GM12801 (cell line): Measurements from ENCODE around the gene DYNLT5.

ENCODE experiments used
- TF ChIP-seq, protein P1 (sequence below): IDR thresholded peaks from one replicate; pipeline ENCODE4 v1.5.1; 2011; ENCODE audit warnings: control low read depth; ENCODE audit not compliant: insufficient read length; ENCODE audit errors: extremely low read depth

Gene DYNLT5

DNA sequence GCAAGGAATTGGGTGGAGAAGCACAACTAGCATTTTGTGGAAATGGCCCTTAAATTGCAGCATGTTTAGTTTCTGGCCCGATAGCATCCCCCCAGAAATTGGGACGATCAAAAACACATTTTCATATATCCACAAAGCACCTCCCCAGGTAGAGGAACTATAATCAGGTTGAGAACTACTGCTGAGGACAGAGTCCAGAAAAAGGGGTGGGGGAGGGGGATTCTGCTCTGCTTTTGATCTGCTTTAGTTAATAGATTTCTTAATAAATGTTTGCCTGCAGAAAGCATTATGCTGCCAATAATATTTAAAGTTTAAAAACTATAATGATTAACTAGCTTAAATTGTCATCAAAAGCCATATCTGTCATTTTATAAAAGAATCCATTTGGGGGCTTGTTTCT, 14.4 kb upstream of the DYNLT5 start:
- TF ChIP-seq, protein P1, sequence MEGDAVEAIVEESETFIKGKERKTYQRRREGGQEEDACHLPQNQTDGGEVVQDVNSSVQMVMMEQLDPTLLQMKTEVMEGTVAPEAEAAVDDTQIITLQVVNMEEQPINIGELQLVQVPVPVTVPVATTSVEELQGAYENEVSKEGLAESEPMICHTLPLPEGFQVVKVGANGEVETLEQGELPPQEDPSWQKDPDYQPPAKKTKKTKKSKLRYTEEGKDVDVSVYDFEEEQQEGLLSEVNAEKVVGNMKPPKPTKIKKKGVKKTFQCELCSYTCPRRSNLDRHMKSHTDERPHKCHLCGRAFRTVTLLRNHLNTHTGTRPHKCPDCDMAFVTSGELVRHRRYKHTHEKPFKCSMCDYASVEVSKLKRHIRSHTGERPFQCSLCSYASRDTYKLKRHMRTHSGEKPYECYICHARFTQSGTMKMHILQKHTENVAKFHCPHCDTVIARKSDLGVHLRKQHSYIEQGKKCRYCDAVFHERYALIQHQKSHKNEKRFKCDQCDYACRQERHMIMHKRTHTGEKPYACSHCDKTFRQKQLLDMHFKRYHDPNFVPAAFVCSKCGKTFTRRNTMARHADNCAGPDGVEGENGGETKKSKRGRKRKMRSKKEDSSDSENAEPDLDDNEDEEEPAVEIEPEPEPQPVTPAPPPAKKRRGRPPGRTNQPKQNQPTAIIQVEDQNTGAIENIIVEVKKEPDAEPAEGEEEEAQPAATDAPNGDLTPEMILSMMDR: no peak

DNA sequence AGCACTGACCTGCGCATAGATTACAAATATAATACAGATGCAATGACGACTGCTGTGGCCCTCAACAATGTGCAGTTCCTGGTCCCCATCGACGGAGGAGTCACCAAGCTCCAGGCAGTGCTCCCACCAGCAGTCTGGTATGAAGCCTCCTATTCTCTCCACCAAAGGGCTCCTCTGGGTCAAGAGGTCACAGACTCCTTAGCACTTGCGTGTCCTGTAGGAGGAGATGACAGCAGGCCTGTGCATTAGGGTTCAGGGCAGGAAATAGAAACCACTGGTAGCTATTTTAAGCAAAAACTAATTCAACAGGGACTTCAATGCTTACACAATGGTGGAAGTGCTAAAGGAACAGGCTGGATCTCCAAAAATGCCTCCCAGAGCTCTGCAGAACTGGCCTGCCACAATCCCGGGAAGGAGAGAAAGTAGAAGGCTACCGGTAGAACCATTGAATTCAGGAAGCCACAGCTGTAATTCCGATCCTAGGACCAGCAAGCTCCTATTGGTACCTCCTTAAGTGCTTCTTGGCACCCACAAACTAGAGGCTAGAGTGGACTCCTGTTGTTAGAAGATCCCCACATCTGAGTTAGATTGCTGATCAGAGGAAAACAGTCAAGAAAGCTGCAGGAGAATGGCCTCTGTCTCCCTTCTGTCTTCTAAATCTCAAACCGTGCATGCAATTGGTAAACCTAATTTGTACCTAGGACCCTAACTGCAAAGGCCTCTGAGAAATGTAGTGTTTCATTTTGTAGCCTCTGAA, 12.7 kb upstream of the DYNLT5 start:
- TF ChIP-seq, protein P1: no peak

DNA sequence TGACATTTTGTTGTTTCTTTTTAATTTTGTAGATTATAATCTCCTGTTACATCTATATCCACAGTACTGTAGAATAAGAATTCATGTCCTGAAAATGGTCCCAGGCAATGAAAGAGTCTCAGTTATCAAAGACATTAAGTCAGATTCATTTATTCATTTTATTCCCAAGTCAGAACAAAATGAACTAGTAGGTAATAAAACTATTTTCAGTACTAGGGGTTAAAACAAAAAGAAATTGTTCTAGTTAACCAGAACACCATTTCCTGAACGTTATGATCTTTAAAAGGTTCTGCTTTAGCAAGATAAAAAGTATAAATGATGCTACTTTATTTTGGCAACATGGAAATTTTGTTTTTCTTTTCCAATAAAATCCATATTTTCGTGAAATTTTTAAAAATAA, 6.8 kb upstream of the DYNLT5 start:
- TF ChIP-seq, protein P1: no peak

DNA sequence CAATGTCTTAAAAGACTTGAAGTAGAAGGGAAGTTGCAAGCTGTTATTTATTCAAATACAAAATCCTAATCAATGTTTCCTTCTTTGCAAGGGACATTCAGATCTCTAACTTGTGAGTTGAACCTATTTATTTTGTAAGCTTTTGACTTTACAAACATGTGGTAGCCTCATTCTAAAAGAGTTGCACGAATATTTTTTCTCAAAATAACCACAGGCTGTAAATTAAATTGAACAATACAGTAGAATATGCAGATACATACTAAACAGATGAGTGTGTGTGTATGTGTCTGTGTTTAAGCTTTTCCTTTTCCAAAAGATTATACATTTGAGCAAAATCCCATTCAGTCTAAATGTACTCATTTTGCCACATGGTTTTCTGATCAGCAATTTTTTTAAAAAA, 4.8 kb upstream of the DYNLT5 start:
- TF ChIP-seq, protein P1: no peak

DNA sequence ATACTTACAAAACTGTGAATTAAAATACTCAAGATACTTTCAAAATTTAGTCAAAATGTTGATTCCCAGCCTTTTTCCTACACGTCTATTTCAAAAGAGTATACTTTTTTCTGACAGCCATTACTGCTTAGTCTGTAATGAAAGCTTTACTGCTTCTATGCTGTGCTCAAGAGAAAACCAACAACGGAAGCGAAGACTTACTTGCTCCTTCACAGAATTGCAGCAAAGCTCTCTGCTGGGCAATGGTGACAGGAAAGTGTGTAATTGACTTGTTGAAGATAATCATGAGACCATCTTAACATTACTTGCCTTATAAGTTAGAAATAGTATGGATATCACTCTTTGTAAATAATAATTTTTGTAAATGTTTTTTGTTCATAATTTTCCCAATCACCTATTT, 1.7 kb upstream of the DYNLT5 start:
- TF ChIP-seq, protein P1: no peak

DNA sequence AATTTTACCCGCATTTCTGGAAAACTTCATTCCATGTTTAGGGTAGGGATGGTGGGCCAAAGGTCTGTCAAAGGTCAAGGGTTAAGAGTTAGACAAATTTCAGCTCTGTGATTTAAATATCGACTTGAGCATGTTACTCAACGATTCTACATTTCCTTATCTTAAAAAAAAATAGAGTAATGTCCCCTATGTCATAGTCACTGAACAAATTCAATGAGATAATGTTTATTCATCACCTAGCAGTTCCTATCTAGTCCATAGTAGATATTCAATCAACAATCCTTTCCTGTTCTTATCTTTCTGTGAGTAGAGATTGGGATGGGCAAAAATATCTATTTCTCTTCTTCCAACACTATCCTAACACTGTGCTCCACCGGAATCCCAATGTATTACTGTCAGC, 1.1 kb upstream of the DYNLT5 start:
- TF ChIP-seq, protein P1: no peak

DNA sequence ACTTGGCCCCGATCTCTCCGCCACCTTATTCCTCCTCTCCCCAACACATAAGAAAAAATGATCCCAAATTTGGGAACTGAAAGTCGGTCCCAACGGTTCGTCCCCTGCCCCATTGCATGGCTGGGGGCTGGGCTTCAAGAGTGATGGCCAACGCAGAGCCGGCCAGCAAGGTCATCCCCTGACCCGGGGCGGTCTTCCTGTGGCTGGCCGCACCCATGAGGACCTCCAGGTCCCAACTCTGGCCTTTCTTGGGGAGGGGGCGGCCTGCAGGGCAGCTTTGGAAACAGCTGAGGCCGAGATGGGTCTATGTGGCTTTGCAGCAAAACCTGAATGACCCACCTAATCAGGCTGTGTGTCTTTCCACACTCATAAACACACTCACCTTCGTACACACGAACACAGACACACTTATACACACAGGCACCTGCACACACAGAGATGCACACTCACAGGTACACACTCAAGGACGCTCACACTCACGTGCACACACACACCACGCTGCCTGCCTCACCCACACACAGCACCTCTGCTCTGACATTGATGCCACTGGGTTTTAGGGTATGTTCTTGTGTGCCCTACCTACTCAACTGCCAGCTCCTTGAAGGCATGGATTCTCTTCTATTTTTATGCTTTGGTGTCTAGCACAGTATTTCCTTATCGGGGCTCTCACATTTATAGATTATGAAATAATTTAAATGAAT, 562 bp downstream of the DYNLT5 start:
- TF ChIP-seq, protein P1: no peak
